ENCODE measurements around the gene FDXR. TPM values are rescaled to one million over a fixed set of nuclear protein-coding genes. Genes with fewer than 3 reads are reported as not detected.

The FDXR gene
- total RNA-seq, 1 donor from 2014 or later, result 12.6 TPM

DNA sequence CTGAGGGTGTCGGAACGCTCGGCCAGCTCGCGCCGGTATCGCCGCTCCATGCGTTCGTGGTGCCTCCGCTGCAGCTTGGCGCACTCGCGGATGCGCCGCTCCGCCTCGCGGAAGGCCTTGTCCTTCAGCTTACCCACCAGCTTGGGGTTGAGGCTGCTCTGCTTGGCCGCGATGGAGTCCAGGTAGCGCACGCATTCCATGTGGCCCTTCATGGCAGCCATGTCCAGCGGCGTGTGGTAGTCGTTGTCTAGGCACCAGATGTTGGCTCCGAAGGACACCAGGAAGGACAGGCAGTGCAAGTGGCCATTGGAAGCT is 47.5 kb upstream of the FDXR start:
- intact Hi-C loops (cut with DNase I), result no loop called here
- ATAC-seq (no peak), DNase-seq (no peak)
- Histone ChIP-seq H3K27ac (no peak overlapping the region), H3K4me1 (peaks cover 22% of the 10 kb centered on the region), H3K9me3 (no peaks in the 10 kb centered on the region), H3K27me3 (ENCODE audit: low read depth) (peaks cover 67% of the 10 kb centered on the region), H3K4me3 (no peak overlapping the region), H3K36me3 (no peaks in the 10 kb centered on the region)
- TF ChIP-seq, protein P1, sequence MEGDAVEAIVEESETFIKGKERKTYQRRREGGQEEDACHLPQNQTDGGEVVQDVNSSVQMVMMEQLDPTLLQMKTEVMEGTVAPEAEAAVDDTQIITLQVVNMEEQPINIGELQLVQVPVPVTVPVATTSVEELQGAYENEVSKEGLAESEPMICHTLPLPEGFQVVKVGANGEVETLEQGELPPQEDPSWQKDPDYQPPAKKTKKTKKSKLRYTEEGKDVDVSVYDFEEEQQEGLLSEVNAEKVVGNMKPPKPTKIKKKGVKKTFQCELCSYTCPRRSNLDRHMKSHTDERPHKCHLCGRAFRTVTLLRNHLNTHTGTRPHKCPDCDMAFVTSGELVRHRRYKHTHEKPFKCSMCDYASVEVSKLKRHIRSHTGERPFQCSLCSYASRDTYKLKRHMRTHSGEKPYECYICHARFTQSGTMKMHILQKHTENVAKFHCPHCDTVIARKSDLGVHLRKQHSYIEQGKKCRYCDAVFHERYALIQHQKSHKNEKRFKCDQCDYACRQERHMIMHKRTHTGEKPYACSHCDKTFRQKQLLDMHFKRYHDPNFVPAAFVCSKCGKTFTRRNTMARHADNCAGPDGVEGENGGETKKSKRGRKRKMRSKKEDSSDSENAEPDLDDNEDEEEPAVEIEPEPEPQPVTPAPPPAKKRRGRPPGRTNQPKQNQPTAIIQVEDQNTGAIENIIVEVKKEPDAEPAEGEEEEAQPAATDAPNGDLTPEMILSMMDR (IDR thresholded peaks at IDR 0.05), result no peak

DNA sequence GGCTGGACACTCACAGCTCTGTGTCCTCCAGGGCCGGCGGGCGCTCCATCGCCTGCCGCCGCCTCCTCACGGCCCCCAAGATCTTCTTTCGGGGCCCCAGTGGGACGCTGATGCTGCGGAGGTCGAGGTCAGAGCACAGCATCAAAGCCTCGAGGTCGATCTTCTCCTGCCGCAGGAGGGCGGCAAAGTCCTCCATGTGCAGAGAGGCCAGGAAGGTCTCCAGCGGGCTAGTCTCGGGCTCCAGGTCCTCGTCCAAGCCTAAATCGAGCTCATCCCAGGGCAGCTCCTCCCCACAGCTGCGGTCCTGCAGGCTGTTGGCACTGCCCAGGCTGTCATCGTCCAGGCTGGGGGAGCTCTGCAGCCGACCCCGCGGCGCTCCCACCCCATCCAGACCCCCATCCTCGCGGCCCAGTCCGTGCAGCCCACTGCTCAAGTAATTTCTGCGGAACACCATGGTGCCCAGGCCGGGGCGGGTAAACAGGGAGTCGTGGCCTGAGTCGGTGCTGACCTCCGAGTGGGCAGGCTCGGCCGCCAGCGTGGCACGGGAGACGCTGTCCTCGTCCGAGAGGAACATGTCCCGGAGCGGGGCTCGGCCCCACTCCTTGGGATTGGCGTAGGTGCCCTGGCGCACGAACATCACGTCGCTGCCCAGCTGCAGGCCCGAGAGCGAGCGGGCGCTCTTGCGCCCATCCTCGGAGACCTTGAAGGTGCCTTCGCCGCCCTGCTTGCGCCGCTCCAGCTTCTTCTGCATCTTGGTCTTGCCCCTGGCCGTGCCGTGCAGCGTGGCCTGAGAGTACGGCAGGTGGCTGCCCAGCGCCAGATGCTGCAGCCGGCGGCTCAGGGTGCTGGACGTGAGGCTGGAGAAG is 46.9 kb upstream of the FDXR start:
- H3K27me3 ChIP-seq (ENCODE audit: low read depth), result peaks cover 66% of the 10 kb centered on the region
- H3K36me3 ChIP-seq, result no peaks in the 10 kb centered on the region
- intact Hi-C loops (cut with DNase I), result no loop called here
- ATAC-seq (no peak), DNase-seq (no peak)
- H3K9me3 ChIP-seq, result no peaks in the 10 kb centered on the region
- peaks cover 21% of the 10 kb centered on the region for H3K4me1 ChIP-seq
- H3K27ac ChIP-seq, result no peak overlapping the region
- TF ChIP-seq, protein P1 (IDR thresholded peaks at IDR 0.05), result no peak
- H3K4me3 ChIP-seq, result no peak overlapping the region

DNA sequence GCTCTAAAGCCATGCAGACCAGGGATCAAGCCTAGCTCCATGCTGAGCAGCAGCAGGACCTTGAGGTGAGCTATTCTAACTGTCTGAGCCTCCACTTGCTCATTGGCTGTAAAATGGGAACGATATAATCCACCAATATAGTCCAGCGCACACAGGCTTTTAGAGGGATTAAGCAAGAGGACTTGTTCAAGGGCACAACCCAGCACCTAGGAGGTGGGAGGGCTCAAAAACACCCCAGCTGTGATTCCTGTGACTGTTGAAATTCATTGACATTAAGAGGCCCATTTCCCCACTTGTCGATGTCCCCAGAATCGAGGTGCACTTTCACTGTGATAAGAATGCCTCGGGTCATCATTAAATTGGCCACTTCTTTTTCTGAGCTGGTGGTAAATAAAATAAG is 46.1 kb upstream of the FDXR start:
- ATAC-seq, result no peak
- intact Hi-C loops (cut with DNase I), result no loop called here
- peaks cover 59% of the 10 kb centered on the region for H3K27me3 ChIP-seq (ENCODE audit: low read depth)
- TF ChIP-seq, protein P1 (IDR thresholded peaks at IDR 0.05), result no peak
- H3K4me3 ChIP-seq, result no peak overlapping the region
- no peak for DNase-seq
- H3K4me1 ChIP-seq, result peaks cover 13% of the 10 kb centered on the region
- no peaks in the 10 kb centered on the region for H3K9me3 ChIP-seq
- H3K27ac ChIP-seq, result no peak overlapping the region
- no peaks in the 10 kb centered on the region for H3K36me3 ChIP-seq

DNA sequence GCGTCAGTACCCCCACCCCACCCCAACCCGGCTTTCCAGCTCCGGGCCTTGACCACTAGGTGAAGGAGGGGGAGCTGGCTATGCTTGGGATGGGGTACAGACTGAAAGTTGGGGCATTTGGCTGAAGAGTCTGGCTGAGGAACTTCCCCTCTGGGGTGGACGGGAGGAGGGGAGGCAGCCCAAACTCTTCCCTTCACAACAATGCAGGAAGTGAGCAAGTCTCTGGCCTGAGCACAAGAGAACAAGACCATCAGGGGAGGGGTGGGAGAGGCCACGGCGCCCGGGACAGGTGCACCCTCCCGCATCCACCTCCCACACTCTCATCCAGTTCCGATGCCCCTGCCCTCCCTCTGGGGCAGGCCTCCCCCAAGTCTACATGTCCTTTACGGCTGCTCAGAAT is 44.6 kb upstream of the FDXR start:
- ATAC-seq, result peak in 1 of 2 donors; percentile 47
- H3K4me3 ChIP-seq, result no peak overlapping the region
- TF ChIP-seq, protein P1 (IDR thresholded peaks at IDR 0.05), result no peak
- no peak for DNase-seq
- no peaks in the 10 kb centered on the region for H3K4me1 ChIP-seq
- H3K27ac ChIP-seq, result no peak overlapping the region
- no peaks in the 10 kb centered on the region for H3K36me3 ChIP-seq
- H3K9me3 ChIP-seq, result no peaks in the 10 kb centered on the region
- peaks cover 44% of the 10 kb centered on the region for H3K27me3 ChIP-seq (ENCODE audit: low read depth)
- intact Hi-C loops (cut with DNase I), result no loop called here

DNA sequence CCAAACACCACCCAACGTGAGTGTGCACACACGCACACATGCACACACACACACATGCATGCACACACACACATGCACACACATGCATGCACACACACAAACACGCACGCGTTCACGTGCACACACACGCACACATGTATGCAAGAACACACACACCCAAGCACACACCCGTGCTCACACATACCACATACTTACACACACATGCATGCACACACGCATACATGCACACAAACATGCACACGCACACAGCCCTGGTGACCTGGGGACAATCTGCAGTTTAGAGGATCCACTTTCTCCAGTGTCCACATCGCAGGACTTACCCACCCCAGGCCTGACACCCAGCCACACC is 44.0 kb upstream of the FDXR start:
- no peak for DNase-seq
- H3K9me3 ChIP-seq, result no peaks in the 10 kb centered on the region
- peaks cover 38% of the 10 kb centered on the region for H3K27me3 ChIP-seq (ENCODE audit: low read depth)
- no peak for ATAC-seq
- H3K4me1 ChIP-seq, result no peaks in the 10 kb centered on the region
- intact Hi-C loops (cut with DNase I), result no loop called here
- TF ChIP-seq, protein P1 (IDR thresholded peaks at IDR 0.05), result no peak
- no peaks in the 10 kb centered on the region for H3K36me3 ChIP-seq
- H3K27ac ChIP-seq, result no peak overlapping the region
- no peak overlapping the region for H3K4me3 ChIP-seq
